ENCODE data around the gene PGD.
"Not testable (repeated sequence)": the region's sequence is repeated elsewhere in the genome, so short reads cannot be mapped to it uniquely, and the experiment has no call there.

Gene PGD

GRCh38 chr1:10415967-10416366 lies 17.1 kb downstream of the PGD start:
- H3K27me3 Mint-ChIP-seq; H3K27ac Mint-ChIP-seq; DNase-seq; H3K9me3 Mint-ChIP-seq; H3K4me1 Mint-ChIP-seq (ENCODE audit: low read depth in 2 of 2); ATAC-seq (replicated peaks); H3K4me3 Mint-ChIP-seq: not testable (repeated sequence)
- peaks cover 67% of the 10 kb centered on the region for H3K36me3 Mint-ChIP-seq (ENCODE audit: insufficient read depth)

GRCh38 chr1:10418741-10419140 lies 19.9 kb downstream of the PGD start:
- not testable (repeated sequence) for H3K27ac Mint-ChIP-seq; H3K9me3 Mint-ChIP-seq; DNase-seq; H3K4me1 Mint-ChIP-seq (ENCODE audit: low read depth in 2 of 2); H3K27me3 Mint-ChIP-seq; H3K4me3 Mint-ChIP-seq; ATAC-seq (replicated peaks)
- H3K36me3 Mint-ChIP-seq (ENCODE audit: insufficient read depth), result peaks cover 63% of the 10 kb centered on the region

DNA sequence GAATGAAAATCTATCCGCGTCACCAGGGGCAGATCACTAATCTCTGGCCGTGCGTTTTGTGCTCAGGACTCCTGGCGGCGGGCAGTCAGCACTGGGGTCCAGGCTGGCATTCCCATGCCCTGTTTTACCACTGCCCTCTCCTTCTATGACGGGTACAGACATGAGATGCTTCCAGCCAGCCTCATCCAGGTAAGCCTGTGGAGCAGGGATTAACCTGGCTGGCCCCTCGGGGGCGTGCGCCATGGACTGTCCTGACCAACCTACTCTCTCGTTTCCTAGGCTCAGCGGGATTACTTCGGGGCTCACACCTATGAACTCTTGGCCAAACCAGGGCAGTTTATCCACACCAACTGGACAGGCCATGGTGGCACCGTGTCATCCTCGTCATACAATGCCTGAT lies 20.5 kb downstream of the PGD start:
- H3K4me1 Mint-ChIP-seq (ENCODE audit: low read depth in 2 of 2), result no peaks in the 10 kb centered on the region
- DNase-seq (no peak), ATAC-seq (replicated peaks) (no peak)
- no peaks in the 10 kb centered on the region for H3K9me3 Mint-ChIP-seq
- no peaks in the 10 kb centered on the region for H3K27me3 Mint-ChIP-seq
- peak overlapping the region in 1 of 2 donors; percentile 16 for H3K27ac Mint-ChIP-seq
- no peak overlapping the region for H3K4me3 Mint-ChIP-seq
- H3K36me3 Mint-ChIP-seq (ENCODE audit: insufficient read depth), result peaks cover 57% of the 10 kb centered on the region

GRCh38 chr1:10421637-10422036 lies 22.8 kb downstream of the PGD start:
- DNase-seq (no peak), ATAC-seq (replicated peaks) (no peak)
- no peaks in the 10 kb centered on the region for H3K4me1 Mint-ChIP-seq (ENCODE audit: low read depth in 2 of 2)
- H3K9me3 Mint-ChIP-seq, result no peaks in the 10 kb centered on the region
- H3K27ac Mint-ChIP-seq, result no peak overlapping the region
- no peak overlapping the region for H3K4me3 Mint-ChIP-seq
- H3K36me3 Mint-ChIP-seq (ENCODE audit: insufficient read depth), result peaks cover 45% of the 10 kb centered on the region
- no peaks in the 10 kb centered on the region for H3K27me3 Mint-ChIP-seq

DNA sequence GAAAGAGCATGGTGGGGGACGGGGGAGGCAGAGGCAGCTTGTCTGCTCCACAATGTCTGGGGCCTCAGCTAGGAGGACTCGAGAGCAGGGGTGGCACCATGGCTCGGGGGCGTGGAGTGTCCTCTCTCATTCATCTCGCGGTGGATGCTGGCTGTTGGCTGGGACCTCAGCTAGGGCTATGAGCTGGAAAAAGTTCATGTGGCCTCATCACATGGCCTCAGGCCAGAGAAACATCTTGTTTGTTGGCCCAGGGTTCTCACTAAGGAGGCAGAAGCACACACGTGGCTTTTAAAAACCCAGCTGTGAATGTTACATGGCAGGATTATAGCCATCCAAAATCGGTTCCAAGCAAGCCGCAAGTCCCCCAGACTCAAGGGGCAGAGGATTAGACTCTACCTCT lies 25.2 kb downstream of the PGD start:
- Mint-ChIP-seq H3K27me3 (no peaks in the 10 kb centered on the region), H3K27ac (no peak overlapping the region), H3K9me3 (no peaks in the 10 kb centered on the region), H3K4me1 (ENCODE audit: low read depth in 2 of 2) (peaks cover 2 to 3% of the 10 kb centered on the region in 2 donors), H3K36me3 (ENCODE audit: insufficient read depth) (peaks cover 25% of the 10 kb centered on the region), H3K4me3 (no peak overlapping the region)
- DNase-seq (no peak), ATAC-seq (replicated peaks) (no peak)

DNA sequence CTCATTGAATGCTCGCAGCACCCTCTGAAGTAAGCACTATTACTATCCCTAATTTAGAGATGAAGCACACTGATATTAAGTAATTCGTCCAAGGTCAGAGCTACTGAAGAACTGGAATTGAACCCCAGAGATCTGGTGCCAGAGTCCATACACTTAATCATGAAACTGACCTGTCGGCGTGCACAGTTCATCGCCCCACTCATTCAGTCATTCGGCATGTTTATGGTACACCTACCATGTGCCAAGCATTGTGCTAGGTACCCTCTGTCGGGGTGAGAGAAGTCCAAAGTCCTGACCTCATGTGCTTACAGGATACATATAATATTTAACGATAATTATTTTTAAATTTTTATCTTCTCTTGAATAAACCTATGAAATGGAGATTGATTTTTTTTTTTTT lies 25.8 kb downstream of the PGD start:
- Mint-ChIP-seq H3K4me1 (ENCODE audit: low read depth in 2 of 2) (peaks cover 3 to 4% of the 10 kb centered on the region in 2 donors), H3K4me3 (no peak overlapping the region)

DNA sequence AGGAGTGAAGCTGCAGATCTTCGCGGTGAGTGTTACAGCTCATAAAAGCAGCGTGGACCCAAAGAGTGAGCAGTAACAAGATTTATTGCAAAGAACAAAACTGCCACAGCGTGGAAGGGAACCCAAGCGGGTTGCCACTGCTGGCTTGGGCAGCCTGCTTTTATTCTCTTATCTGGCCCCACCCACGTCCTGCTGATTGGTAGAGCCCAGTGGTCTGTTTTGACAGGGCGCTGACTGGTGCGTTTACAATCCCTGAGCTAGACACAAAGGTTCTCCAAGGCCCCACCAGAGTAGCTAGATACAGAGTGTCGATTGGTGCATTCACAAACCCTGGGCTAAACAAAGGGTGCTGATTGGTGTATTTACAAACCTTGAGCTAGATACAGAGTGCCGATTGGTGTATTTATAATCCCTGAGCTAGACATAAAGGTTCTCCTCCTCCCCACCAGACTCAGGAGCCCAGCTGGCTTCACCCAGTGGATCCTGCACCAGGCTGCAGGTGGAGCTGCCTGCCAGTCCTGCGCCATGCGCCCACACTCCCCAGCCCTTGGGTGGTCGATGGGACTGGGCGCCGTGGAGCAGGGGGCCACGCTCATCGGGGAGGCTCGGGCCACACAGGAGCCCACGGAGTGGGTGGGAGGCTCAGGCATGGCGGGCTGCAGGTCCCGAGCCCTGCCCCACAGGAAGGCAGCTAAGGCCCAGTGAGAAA lies 27.1 kb downstream of the PGD start:
- H3K27me3 Mint-ChIP-seq; H3K27ac Mint-ChIP-seq; H3K9me3 Mint-ChIP-seq; H3K4me3 Mint-ChIP-seq; DNase-seq; ATAC-seq (replicated peaks): not testable (repeated sequence)
- Mint-ChIP-seq H3K4me1 (ENCODE audit: low read depth in 2 of 2) (peaks cover 8 to 11% of the 10 kb centered on the region in 2 donors), H3K36me3 (ENCODE audit: insufficient read depth) (peaks cover 18% of the 10 kb centered on the region)

More for the DNA sequence above, 25.8 kb downstream of the PGD start:
- ATAC-seq (replicated peaks), result no peak
- no peak overlapping the region for H3K27ac Mint-ChIP-seq
- H3K9me3 Mint-ChIP-seq, result no peaks in the 10 kb centered on the region
- H3K36me3 Mint-ChIP-seq (ENCODE audit: insufficient read depth), result peaks cover 19% of the 10 kb centered on the region
- no peak for DNase-seq
- H3K27me3 Mint-ChIP-seq, result no peaks in the 10 kb centered on the region

- peaks cover 8 to 13% of the 10 kb centered on the region in 2 donors for H3K4me1 Mint-ChIP-seq (ENCODE audit: low read depth in 2 of 2)
- not testable (repeated sequence) for H3K27me3 Mint-ChIP-seq; H3K4me3 Mint-ChIP-seq; ATAC-seq (replicated peaks); H3K9me3 Mint-ChIP-seq; H3K27ac Mint-ChIP-seq; DNase-seq
- H3K36me3 Mint-ChIP-seq (ENCODE audit: insufficient read depth), result peaks cover 14% of the 10 kb centered on the region
Measured at GRCh38 chr1:10426535-10426848, 27.6 kb downstream of the PGD start.

DNA sequence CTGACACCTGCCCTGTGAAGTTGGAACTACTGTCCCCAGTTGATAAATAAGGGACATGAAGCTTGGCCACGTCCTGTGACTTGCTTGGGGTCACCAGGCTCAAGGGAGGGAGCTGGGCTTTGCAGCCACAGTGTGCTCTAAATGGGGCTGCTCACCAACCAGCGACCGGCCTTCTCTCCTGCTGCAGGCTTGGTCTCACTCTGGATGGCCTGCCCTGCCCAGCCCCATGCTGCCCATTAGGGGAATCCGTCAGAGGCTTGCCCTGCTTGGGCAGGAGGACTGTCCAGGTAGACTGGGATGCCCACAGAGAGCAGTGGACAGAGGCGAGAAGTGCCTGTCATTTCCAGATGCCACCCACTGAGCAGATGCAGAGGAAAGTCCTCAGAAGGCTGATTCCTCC lies 30.1 kb downstream of the PGD start:
- ATAC-seq (replicated peaks) (no peak), DNase-seq (no peak)
- Mint-ChIP-seq H3K9me3 (no peaks in the 10 kb centered on the region), H3K4me3 (peak overlapping the region in 1 of 2 donors; percentile 84), H3K27me3 (no peaks in the 10 kb centered on the region), H3K27ac (peak overlapping the region in 1 of 2 donors; percentile 93), H3K36me3 (ENCODE audit: insufficient read depth) (peaks cover 14% of the 10 kb centered on the region), H3K4me1 (ENCODE audit: low read depth in 2 of 2) (peaks cover 8 to 13% of the 10 kb centered on the region in 2 donors)

DNA sequence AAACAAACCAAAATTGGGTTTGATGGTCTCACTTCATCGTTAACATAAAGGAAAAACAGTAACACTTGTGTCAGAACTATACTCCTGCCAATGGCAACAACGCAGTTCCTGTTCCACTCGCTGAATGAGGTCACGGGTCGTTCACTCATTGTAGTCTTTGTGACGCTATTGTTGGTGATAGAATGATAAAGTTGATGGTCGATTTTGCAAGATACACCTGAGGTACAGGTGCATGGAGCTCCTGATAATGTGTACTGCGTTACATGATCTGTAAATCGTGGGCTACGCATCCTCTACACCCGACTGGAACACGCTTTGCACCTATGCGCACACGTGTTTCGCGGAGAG lies 31.0 kb downstream of the PGD start:
- Mint-ChIP-seq H3K9me3 (no peaks in the 10 kb centered on the region), H3K27ac (peak overlapping the region; percentile 93), H3K4me3 (peak overlapping the region; percentile 84 to 88), H3K27me3 (no peaks in the 10 kb centered on the region), H3K4me1 (ENCODE audit: low read depth in 2 of 2) (peaks cover 8 to 13% of the 10 kb centered on the region in 2 donors), H3K36me3 (ENCODE audit: insufficient read depth) (peaks cover 14% of the 10 kb centered on the region)
- ATAC-seq (replicated peaks), result peak; percentile 9
- DNase-seq, result no peak

DNA sequence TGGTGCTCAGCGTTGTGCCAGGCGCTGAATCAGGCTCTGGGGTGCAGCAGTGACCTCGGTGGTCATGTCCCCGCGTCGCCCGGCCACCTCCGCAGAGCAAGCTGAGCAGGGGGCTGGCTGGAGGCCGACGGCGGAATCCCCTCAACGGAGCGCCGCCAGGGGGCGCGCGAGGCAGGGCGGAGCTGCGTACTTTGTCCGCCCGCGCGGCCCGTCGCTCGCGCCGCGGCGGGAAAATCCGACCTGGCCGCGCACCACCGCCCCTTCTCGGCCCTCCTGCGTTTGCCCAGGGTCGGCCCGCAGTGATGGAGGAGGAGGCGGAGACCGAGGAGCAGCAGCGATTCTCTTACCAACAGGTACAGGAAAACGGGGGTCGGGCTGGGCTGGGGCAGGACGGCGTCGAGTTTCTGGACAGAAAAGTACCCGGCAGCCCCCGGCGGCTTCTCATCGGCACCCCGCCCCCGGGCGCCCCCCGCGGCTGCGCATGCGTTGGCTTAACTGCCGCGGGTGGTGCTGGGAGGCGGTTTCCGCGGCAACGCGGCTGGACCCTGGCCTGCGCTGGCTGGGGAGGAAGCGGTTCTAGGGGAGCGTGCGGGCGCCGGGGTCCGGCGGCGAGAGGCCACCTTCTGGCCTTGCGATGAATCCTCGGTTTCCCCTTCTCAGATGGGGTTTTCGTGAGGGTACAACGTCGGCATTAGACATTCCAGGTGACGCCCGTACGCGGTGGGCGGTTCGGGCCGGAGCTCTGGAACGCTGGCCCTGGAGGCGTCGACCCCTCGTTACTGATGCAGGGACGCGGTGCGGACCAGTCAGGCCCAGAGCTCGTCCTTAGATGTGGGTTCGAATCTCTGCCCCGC lies 31.6 kb downstream of the PGD start, which contains the start of gene CENPS:
Gene CENPS, plus strand, starts transcription at position 218 of the 854 bp plus-strand sequence. Its CDS starts 85 bp downstream, at position 303.
- DNase-seq (peak; percentile 84 to 90 (median 86)), ATAC-seq (replicated peaks) (peak; percentile 78)
- Mint-ChIP-seq H3K4me1 (ENCODE audit: low read depth in 2 of 2) (peaks cover 8 to 13% of the 10 kb centered on the region in 2 donors), H3K9me3 (no peaks in the 10 kb centered on the region), H3K27ac (peak within 1 kb of the TSS; percentile 93), H3K27me3 (no peaks in the 10 kb centered on the region), H3K36me3 (ENCODE audit: insufficient read depth) (peaks cover 14% of the 10 kb centered on the region), H3K4me3 (peak within 1 kb of the TSS; percentile 84 to 88)

DNA sequence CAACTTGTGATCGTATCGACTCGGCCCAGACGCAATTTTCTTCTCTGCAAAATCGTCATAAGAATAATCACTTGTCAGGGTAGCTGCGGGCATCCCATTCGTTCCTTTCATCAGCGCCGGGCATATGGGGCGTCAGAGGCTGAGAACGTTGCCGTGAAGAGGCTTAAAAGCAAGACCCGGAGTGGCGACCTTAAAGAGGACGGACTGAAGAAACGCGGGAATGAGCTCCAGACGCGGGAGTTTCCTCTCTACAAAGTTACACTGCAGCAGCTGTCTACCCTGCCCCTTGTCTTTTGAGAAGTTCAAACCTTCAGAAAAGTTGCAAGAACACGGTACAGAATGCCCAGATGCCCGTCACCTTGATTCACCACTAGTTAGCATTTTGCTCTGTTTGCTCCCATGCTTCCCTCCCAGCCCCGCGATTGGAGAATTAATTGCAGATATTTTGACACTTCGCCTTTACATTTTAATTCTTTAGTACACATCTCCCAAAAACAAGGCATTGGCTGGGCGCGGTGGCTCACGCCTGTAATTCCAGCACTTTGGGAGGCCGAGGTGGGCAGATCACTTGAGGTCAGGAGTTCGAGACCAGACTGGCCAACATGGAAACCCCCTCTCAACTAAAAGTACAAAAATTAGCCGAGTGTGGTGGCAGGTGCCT lies 32.3 kb downstream of the PGD start:
- Mint-ChIP-seq H3K9me3 (no peaks in the 10 kb centered on the region), H3K4me1 (ENCODE audit: low read depth in 2 of 2) (peaks cover 8 to 13% of the 10 kb centered on the region in 2 donors)
- peak; percentile 5 for ATAC-seq (replicated peaks)

DNA sequence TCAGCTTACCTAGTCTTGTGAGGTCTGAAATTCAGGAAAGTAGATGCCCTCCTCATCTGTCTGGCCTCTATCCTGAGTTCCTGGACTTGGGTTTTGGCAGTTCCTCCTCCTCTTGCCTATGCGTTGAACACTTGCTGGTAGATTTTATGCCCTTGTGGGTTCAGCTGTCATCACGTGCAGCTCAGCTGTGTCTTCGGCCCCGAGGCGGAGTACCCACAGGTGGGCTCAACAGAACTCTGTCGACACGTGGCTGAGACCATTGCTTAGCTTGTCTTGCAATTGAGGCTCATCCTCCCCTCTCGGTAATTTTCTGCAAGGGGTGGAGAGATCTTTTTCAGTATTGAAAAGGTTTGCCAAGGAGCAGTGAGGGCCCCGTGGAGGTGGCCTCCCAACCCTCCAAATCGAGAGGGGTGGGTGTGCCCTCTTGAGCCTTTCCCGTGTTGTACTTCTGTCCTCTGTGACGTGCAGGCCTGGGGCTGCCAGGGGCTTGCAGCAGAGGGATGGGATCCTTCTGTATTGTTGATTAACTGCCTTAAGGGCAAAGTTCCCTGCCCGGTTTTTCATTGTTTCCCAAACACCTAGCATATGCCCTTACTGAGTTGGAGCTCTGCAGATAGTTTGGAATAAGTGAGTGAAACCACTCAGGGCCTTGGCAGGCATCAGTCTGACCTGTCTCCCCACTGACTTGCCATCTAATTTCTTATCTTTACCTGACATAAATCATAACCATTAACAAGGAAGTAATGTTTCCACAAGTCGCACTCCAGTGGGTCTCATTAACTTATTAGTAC lies 34.2 kb downstream of the PGD start:
- Mint-ChIP-seq H3K4me3 (no peak overlapping the region), H3K36me3 (ENCODE audit: insufficient read depth) (peaks cover 14% of the 10 kb centered on the region)

More for the DNA sequence above, 32.3 kb downstream of the PGD start:
- Mint-ChIP-seq H3K27me3 (no peaks in the 10 kb centered on the region), H3K27ac (peak overlapping the region; percentile 93), H3K4me3 (peak overlapping the region; percentile 84 to 88), H3K36me3 (ENCODE audit: insufficient read depth) (peaks cover 14% of the 10 kb centered on the region)
- peak in 1 of 3 experiments; percentile 5 for DNase-seq

More for the DNA sequence above, 34.2 kb downstream of the PGD start:
- H3K27ac Mint-ChIP-seq, result no peak overlapping the region
- ATAC-seq (replicated peaks) (no peak), DNase-seq (no peak)
- peaks cover 4 to 13% of the 10 kb centered on the region in 2 donors for H3K4me1 Mint-ChIP-seq (ENCODE audit: low read depth in 2 of 2)
- H3K27me3 Mint-ChIP-seq, result no peaks in the 10 kb centered on the region
- no peaks in the 10 kb centered on the region for H3K9me3 Mint-ChIP-seq
